Thymus (tissue), 11 donors: ENCODE measurements around the gene C1QTNF12. TPM values are rescaled to one million over a fixed set of nuclear protein-coding genes. Genes with fewer than 3 reads are reported as not detected.

ENCODE experiments used
- DNase-seq, 9 donors: peaks; one replicate each; pipeline ENCODE4 v3.0.0-alpha.2; 2013; ENCODE audit warnings: low spot score in 9 of 9, low read depth in 6 of 9, missing footprints in 1 of 9
- H3K27ac ChIP-seq, 2 donors: one replicate each; pipeline ENCODE4 v1.5.1; 2013; ENCODE audit warnings: control low read depth in 1 of 2, low read depth in 1 of 2, low read length in 1 of 2, mild to moderate bottlenecking in 1 of 2, moderate library complexity in 1 of 2
- H3K27me3 ChIP-seq, 2 donors: one replicate each; pipeline ENCODE4 v1.5.1; 2013; ENCODE audit warnings: low read length in 1 of 2; ENCODE audit not compliant: control insufficient read depth in 2 of 2, insufficient read depth in 1 of 2
- H3K36me3 ChIP-seq, 2 donors: one replicate each; pipeline ENCODE4 v1.5.1; 2013; ENCODE audit warnings: low read length in 1 of 2, mild to moderate bottlenecking in 1 of 2, moderate library complexity in 1 of 2; ENCODE audit not compliant: control insufficient read depth in 2 of 2, insufficient read depth in 2 of 2
- H3K4me1 ChIP-seq, 2 donors: one replicate each; pipeline ENCODE4 v1.5.1; 2013; ENCODE audit warnings: low read length in 2 of 2; ENCODE audit not compliant: control insufficient read depth in 2 of 2, insufficient read depth in 2 of 2
- H3K4me3 ChIP-seq, 2 donors: one replicate each; pipeline ENCODE4 v1.5.1; 2013; ENCODE audit warnings: low read length in 2 of 2, control low read depth in 1 of 2, mild to moderate bottlenecking in 1 of 2
- H3K9me3 ChIP-seq, 2 donors: one replicate each; pipeline ENCODE4 v1.5.1; 2013; ENCODE audit warnings: low read length in 1 of 2, mild to moderate bottlenecking in 1 of 2; ENCODE audit not compliant: control insufficient read depth in 2 of 2, insufficient read depth in 1 of 2
- WGBS: extraction: QIAGEN DNeasy Blood & Tissue Kit; methylation state at CpG from one replicate; pipeline ENCODE4 v1.1.7; 2013; 5-methylcytosine and 5-hydroxymethylcytosine counted together
- polyA plus RNA-seq: library from polyadenylated mRNA; stranded (reverse); fragments of 200-250 nt; gene quantifications from one replicate; pipeline ENCODE4 v1.2.3, GENCODE V29; 2013
- total RNA-seq: library from RNA; stranded (reverse); fragments of 120-200 nt; gene quantifications from one replicate; pipeline ENCODE4 v1.2.4, GENCODE V29; 2013
- donor health status: healthy.

C1QTNF12 gene
- total and polyA plus RNA-seq, 2 donors = 2.1 to 3.4 TPM

- DNase-seq = no peak
- Histone ChIP-seq H3K36me3 (peaks cover 44 to 48% of the 10 kb centered on the region in 2 donors), H3K4me1 (peaks cover 17 to 54% of the 10 kb centered on the region in 2 donors), H3K27me3 (peaks cover 2 to 27% of the 10 kb centered on the region in 2 donors), H3K9me3 (peaks cover 0 to 4% of the 10 kb centered on the region in 2 donors), H3K27ac (no peak overlapping the region), H3K4me3 (no peak overlapping the region)
- 88% methylated on average over 21 of the region's 21 CpGs for WGBS
Measured at GRCh38 chr1:1215881-1216605, 30.5 kb downstream of the C1QTNF12 start.

GRCh38 chr1:1215080-1215676 lies 31.3 kb downstream of the C1QTNF12 start:
- peaks cover 0 to 4% of the 10 kb centered on the region in 2 donors for H3K9me3 ChIP-seq
- peaks cover 17 to 55% of the 10 kb centered on the region in 2 donors for H3K4me1 ChIP-seq
- no peak overlapping the region for H3K4me3 ChIP-seq
- 68% methylated on average over 11 of the region's 11 CpGs for WGBS
- no peak for DNase-seq
- H3K36me3 ChIP-seq = peaks cover 36 to 39% of the 10 kb centered on the region in 2 donors
- H3K27me3 ChIP-seq = peaks cover 2 to 35% of the 10 kb centered on the region in 2 donors
- peak overlapping the region; percentile 3 to 51 for H3K27ac ChIP-seq

- Histone ChIP-seq H3K4me1 (peaks cover 22 to 66% of the 10 kb centered on the region in 2 donors), H3K4me3 (peak within 1 kb of the TSS; percentile 20), H3K9me3 (peaks cover 0 to 4% of the 10 kb centered on the region in 2 donors), H3K27me3 (peaks cover 4 to 50% of the 10 kb centered on the region in 2 donors), H3K36me3 (peaks cover 23 to 25% of the 10 kb centered on the region in 2 donors), H3K27ac (peak within 1 kb of the TSS; percentile 33 to 51)
- DNase-seq = peak in 1 of 9 donors; percentile 40
- 5% methylated on average over 56 of the region's 56 CpGs for WGBS
Measured at GRCh38 chr1:1213345-1214265, 32.9 kb downstream of the C1QTNF12 start, which contains the start of gene TNFRSF4. Gene TNFRSF4, minus strand, starts transcription at chr1:1214153. Its CDS starts 26 bp downstream, at chr1:1214127.

- Histone ChIP-seq H3K27me3 (peaks cover 8 to 58% of the 10 kb centered on the region in 2 donors), H3K4me1 (peaks cover 22 to 69% of the 10 kb centered on the region in 2 donors)
- WGBS = 4% methylated on average over 24 of the region's 24 CpGs
Measured at GRCh38 chr1:1212780-1213344, 33.7 kb downstream of the C1QTNF12 start.

GRCh38 chr1:1211541-1212441 lies 34.7 kb downstream of the C1QTNF12 start:
- H3K4me1 ChIP-seq = peaks cover 22 to 69% of the 10 kb centered on the region in 2 donors
- no peak overlapping the region for H3K4me3 ChIP-seq
- H3K27me3 ChIP-seq = peaks cover 15 to 66% of the 10 kb centered on the region in 2 donors
- no peaks in the 10 kb centered on the region for H3K9me3 ChIP-seq
- 90% methylated on average over 28 of the region's 28 CpGs for WGBS
- no peak overlapping the region for H3K27ac ChIP-seq
- no peak for DNase-seq
- H3K36me3 ChIP-seq = peaks cover 5 to 10% of the 10 kb centered on the region in 2 donors

More at GRCh38 chr1:1212780-1213344, 33.7 kb downstream of the C1QTNF12 start:
- H3K27ac ChIP-seq = peak overlapping the region in 1 of 2 donors; percentile 33
- peaks cover 16 to 17% of the 10 kb centered on the region in 2 donors for H3K36me3 ChIP-seq
- DNase-seq = peak in 1 of 9 donors; percentile 34
- H3K4me3 ChIP-seq = peak overlapping the region; percentile 20
- H3K9me3 ChIP-seq = peaks cover 0 to 4% of the 10 kb centered on the region in 2 donors

GRCh38 chr1:1210726-1211540 lies 35.6 kb downstream of the C1QTNF12 start:
- H3K36me3 ChIP-seq = peaks cover 0 to 4% of the 10 kb centered on the region in 2 donors
- H3K27me3 ChIP-seq = peaks cover 24 to 74% of the 10 kb centered on the region in 2 donors
- peaks cover 22 to 65% of the 10 kb centered on the region in 2 donors for H3K4me1 ChIP-seq
- H3K27ac ChIP-seq = no peak overlapping the region
- H3K4me3 ChIP-seq = no peak overlapping the region
- H3K9me3 ChIP-seq = no peaks in the 10 kb centered on the region
- 96% methylated on average over 31 of the region's 31 CpGs for WGBS
- no peak for DNase-seq

GRCh38 chr1:1208713-1209433 lies 37.6 kb downstream of the C1QTNF12 start:
- peaks cover 34 to 87% of the 10 kb centered on the region in 2 donors for H3K27me3 ChIP-seq
- DNase-seq = peak in 1 of 9 donors; percentile 51
- no peaks in the 10 kb centered on the region for H3K36me3 ChIP-seq
- H3K4me3 ChIP-seq = no peak overlapping the region
- H3K4me1 ChIP-seq = peaks cover 17 to 44% of the 10 kb centered on the region in 2 donors
- no peak overlapping the region for H3K27ac ChIP-seq
- WGBS = 7% methylated on average over 38 of the region's 38 CpGs
- no peaks in the 10 kb centered on the region for H3K9me3 ChIP-seq
